GM12872 (cell line): ENCODE measurements around the gene ATP6V1A.

Experiments used
- TF ChIP-seq, protein P1 (sequence below): IDR thresholded peaks from 3 replicates; pipeline ENCODE4 v1.5.1; 2011; ENCODE audit warnings: low read depth, mild to moderate bottlenecking, low read length, moderate library complexity; ENCODE audit not compliant: insufficient read depth

The ATP6V1A gene

GRCh38 chr3:113736548-113737089 is 10.2 kb upstream of the ATP6V1A start:
- TF ChIP-seq, protein P1, sequence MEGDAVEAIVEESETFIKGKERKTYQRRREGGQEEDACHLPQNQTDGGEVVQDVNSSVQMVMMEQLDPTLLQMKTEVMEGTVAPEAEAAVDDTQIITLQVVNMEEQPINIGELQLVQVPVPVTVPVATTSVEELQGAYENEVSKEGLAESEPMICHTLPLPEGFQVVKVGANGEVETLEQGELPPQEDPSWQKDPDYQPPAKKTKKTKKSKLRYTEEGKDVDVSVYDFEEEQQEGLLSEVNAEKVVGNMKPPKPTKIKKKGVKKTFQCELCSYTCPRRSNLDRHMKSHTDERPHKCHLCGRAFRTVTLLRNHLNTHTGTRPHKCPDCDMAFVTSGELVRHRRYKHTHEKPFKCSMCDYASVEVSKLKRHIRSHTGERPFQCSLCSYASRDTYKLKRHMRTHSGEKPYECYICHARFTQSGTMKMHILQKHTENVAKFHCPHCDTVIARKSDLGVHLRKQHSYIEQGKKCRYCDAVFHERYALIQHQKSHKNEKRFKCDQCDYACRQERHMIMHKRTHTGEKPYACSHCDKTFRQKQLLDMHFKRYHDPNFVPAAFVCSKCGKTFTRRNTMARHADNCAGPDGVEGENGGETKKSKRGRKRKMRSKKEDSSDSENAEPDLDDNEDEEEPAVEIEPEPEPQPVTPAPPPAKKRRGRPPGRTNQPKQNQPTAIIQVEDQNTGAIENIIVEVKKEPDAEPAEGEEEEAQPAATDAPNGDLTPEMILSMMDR, result peak; percentile 53; the same call in 2 of the 3 replicates

- TF ChIP-seq, protein P1, result no peak
These were observed 5.7 kb upstream of the ATP6V1A start for GRCh38 chr3:113741086-113741485.

- TF ChIP-seq, protein P1, result no peak
These were observed 5.2 kb upstream of the ATP6V1A start for GRCh38 chr3:113741620-113742019.

DNA sequence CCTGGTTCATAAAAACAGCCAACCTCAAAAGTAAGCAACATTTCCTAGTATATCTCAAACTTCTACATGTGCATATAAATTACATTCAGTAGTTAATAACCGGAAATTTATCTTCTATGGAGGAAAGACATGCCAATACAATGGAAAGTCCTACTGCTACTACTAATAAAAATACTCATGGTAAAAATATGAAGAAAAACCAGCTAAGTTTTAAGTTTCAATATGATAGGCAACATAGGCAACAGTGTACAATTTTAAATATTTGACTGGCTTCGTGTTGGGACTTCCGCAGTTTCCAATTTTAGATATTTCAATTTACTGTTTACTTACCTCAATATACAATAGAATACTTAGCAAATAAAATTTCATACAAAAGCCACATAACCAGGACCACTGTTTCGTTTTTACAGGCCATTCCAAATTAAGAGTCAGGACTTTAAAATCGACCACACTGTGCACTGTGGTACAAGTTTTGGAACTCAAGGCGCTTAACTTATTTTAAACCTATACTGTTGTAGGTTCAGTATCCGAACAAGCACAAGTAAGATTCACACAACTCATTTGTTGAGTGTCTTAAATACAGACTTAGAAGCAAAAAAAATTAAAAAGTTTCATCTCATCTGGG is 3.7 kb upstream of the ATP6V1A start:
- TF ChIP-seq, protein P1, result no peak

DNA sequence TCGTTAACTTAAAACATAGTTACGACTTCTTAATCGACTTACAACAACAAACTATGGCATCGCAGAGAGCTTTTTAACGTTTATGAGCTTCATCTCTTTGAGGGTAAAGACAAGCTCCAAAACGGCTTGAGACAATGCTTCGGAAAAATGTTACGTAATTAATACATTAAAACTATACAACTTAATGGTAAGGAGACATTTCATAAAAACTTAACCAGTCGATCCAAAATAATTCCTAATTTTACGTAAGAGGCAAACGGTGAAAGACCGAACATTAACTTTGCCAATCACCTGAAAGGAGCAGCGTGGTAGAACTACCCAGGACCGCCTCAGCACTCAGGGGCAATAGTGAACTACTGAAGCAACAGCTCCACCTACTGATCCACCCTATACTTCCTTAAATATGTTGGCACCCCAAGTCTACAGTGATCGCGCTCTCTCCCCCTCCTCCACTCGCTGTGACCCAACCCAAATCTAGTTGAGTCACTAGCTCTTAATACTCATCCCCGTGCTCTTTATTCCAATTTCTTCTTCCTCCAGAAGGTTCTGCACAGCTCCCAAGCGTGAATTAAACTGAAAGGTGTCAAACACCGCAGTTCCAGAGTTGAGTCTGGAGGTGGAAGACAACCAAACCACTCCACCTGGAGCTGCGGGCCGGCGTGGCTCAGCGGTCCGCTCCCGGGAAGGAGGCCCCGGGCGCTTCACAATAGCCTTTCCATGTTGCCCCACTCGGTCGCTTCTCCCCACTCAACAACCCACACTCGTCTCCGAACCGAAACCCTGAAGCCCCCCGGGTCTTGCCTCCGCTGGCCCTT is 1.7 kb upstream of the ATP6V1A start:
- TF ChIP-seq, protein P1, result peak; percentile 81

DNA sequence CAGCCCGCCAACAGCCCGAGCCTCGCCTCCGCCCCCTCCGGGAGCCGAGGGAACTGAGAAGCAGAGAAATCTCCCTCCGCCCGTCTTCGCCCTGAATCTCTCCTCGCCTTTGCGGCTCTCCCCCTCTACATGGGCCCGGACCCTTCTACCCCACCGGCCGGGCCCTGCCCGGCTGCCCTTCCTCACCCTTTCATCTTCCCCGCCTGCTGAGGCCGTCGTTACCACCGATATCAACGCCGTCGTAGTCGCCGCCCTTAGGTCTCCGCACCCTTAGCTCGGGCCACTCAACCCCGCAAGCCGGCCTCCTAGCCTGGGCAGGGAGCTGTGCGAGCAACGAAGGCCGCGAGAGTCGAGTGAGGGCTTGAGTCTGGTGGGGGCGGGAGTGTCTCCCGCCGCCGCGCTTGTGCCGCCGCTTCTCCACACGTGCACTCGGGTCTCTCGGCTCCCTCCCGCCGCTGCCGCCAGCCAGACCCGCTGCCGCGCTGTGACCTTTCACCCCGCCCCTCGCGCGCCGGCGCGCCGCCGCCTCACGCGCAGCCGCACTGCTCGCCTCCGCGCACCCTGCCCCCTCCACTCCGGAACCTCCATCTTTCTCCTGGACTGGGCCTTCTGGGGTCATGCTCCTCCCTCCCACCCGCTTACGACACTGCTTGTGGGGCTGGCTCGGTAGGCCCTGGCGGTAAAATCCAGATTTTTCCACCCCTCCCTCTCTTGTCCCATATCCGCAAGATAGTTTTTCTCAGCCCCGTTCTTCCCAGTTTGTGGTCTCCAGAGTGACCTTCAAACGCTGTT is 883 bp upstream of the ATP6V1A start, which contains the start of gene NAA50:
NAA50 (minus strand) TSS at position 494 of the 792 bp plus-strand sequence; CDS start at position 194, 300 bp downstream.
- TF ChIP-seq, protein P1, result peak; percentile 57
